GM12878 (cell line): Measurements from ENCODE around the gene PRRX1. TPM values are rescaled to one million over a fixed set of nuclear protein-coding genes. Genes with fewer than 3 reads are reported as not detected.

Source experiments
- ATAC-seq: fragments of 200-7000 bp; cut with Tn5 transposase; 3 replicates; pipeline ENCODE4 v1.9.1; 2020; ENCODE audit warnings: mild to moderate bottlenecking, moderate library complexity
- BruUV-seq: library from RNA; stranded (reverse); fragments of 400-500 nt; replicated peaks from 2 replicates; lab custom pipeline; 2021; lab: Mats Ljungman, UMichigan
- CTCF ChIA-PET: fragments of 300-600 bp; sonication (Branson Sonifier 250); formaldehyde crosslinking; extraction: SDS; loops from one replicate; lab custom pipeline; 2021; ENCODE audit warnings: inconsistent platforms; lab: Yijun Ruan, JAX
- POLR2A ChIA-PET: fragments of 350-600 bp; formaldehyde crosslinking; extraction: SDS; loops from one replicate; lab custom pipeline; 2021; ENCODE audit warnings: inconsistent platforms; lab: Charles Lee
- RAD21 ChIA-PET: fragments of 300-600 bp; sonication (Branson Sonifier 250); formaldehyde crosslinking; loops from one replicate; lab custom pipeline; 2023; ENCODE audit warnings: antibody characterized with exemption; ENCODE audit not compliant: unreplicated experiment; lab: Charles Lee
- SMC1A ChIA-PET: fragments of 300-600 bp; sonication (Branson Sonifier 250); formaldehyde crosslinking; loops from one replicate; lab custom pipeline; 2023; ENCODE audit not compliant: unreplicated experiment, uncharacterized antibody; lab: Charles Lee
- DNase-seq: peaks from one replicate; pipeline ENCODE4 v3.0.0-alpha.2; 2011; ENCODE audit warnings: low read depth, low spot score
- FAIRE-seq: peaks from 3 replicates; lab custom pipeline; 2011; peaks lifted over from hg19 to GRCh38; lab: Jason Lieb, UNC
- H2AFZ ChIP-seq: 2 replicates; pipeline ENCODE4 v1.6.0; 2011; ENCODE audit warnings: low read depth, low read length, control low read depth; ENCODE audit not compliant: control insufficient read depth
- H3K27ac ChIP-seq: 2 replicates; pipeline ENCODE4 v1.5.1; 2011; ENCODE audit warnings: control low read depth; ENCODE audit not compliant: control insufficient read depth, insufficient read depth
- H3K27me3 ChIP-seq, 2 experiments: replicated peaks in 1 of 2; 2 replicates each; pipeline versions ENCODE4 v1.6.0 to v1.6.1; 2011; ENCODE audit warnings: low read length in 1 of 2; ENCODE audit not compliant: control insufficient read depth in 2 of 2, insufficient read depth in 2 of 2
- H3K36me3 ChIP-seq, 2 experiments: 2 replicates each; pipeline ENCODE4 v1.5.1; 2011; ENCODE audit warnings: low read length in 1 of 2; ENCODE audit not compliant: control insufficient read depth in 2 of 2, insufficient read depth in 2 of 2
- H3K4me1 ChIP-seq: 2 replicates; pipeline ENCODE4 v1.6.1; 2011; ENCODE audit warnings: mild to moderate bottlenecking, low read length, moderate library complexity, mixed read lengths; ENCODE audit not compliant: control insufficient read depth, insufficient read depth
- H3K4me2 ChIP-seq: 2 replicates; pipeline ENCODE4 v1.6.0; 2011; ENCODE audit warnings: control low read depth; ENCODE audit not compliant: control insufficient read depth, insufficient read depth
- H3K4me3 ChIP-seq: fragments of 200-600 bp; sonication (generic); 2 replicates; pipeline ENCODE4 v1.5.1; 2016
- H3K79me2 ChIP-seq: 2 replicates; pipeline ENCODE4 v1.6.0; 2011; ENCODE audit warnings: low read length; ENCODE audit not compliant: control insufficient read depth, insufficient read depth
- H3K9ac ChIP-seq: 2 replicates; pipeline ENCODE4 v1.8.0; 2011; ENCODE audit warnings: low read length, control low read depth, mixed read lengths; ENCODE audit not compliant: control insufficient read depth, insufficient read depth
- H3K9me3 ChIP-seq: replicated peaks from 3 replicates; pipeline ENCODE4 v1.5.1; 2011; ENCODE audit warnings: mild to moderate bottlenecking, low read length; ENCODE audit not compliant: control insufficient read depth, insufficient read depth
- H4K20me1 ChIP-seq: 2 replicates; pipeline ENCODE4 v1.6.0; 2011; ENCODE audit not compliant: control insufficient read depth, insufficient read depth
- BACH1 ChIP-seq: fragments of 450-650 bp; IDR thresholded peaks from 2 replicates; pipeline ENCODE4 v1.6.1; 2017; ENCODE audit warnings: mild to moderate bottlenecking, borderline replicate concordance
- CREM ChIP-seq: IDR thresholded peaks from 2 replicates; pipeline ENCODE4 v1.6.1; 2014; ENCODE audit warnings: antibody characterized with exemption, low read depth
- FOXM1 ChIP-seq: IDR thresholded peaks from 2 replicates; pipeline ENCODE4 v1.6.1; 2012; ENCODE audit warnings: low read depth, mild to moderate bottlenecking, inconsistent platforms, low read length, moderate library complexity
- IKZF1 ChIP-seq: fragments of 450-650 bp; conservative IDR thresholded peaks from 2 replicates; pipeline ENCODE4 v1.6.1; 2017; ENCODE audit warnings: antibody characterized with exemption, mild to moderate bottlenecking
- IRF4 ChIP-seq: IDR thresholded peaks from 2 replicates; pipeline ENCODE4 v1.6.1; 2011; ENCODE audit warnings: low read depth, low read length
- KAT2A ChIP-seq: conservative IDR thresholded peaks from 2 replicates; pipeline ENCODE4 v1.6.1; 2011; ENCODE audit warnings: low read depth, low read length; ENCODE audit not compliant: control insufficient read depth
- KLF5 ChIP-seq: fragments of 450-650 bp; IDR thresholded peaks from 2 replicates; pipeline ENCODE4 v1.6.1; 2014; ENCODE audit warnings: mild to moderate bottlenecking; ENCODE audit not compliant: partially characterized antibody
- MYB ChIP-seq: fragments of 150-350 bp; IDR thresholded peaks from 2 replicates; pipeline ENCODE4 v1.6.1; 2014; ENCODE audit warnings: mild to moderate bottlenecking, low read depth, low read length, borderline replicate concordance
- NR2F1 ChIP-seq: fragments of 450-650 bp; conservative IDR thresholded peaks from 2 replicates; pipeline ENCODE4 v1.6.1; 2017; ENCODE audit warnings: mild to moderate bottlenecking
- RBBP5 ChIP-seq: fragments of 200-600 bp; sonication (generic); conservative IDR thresholded peaks from 2 replicates; pipeline ENCODE4 v1.6.1; 2016
- SMC3 ChIP-seq: IDR thresholded peaks from 2 replicates; pipeline ENCODE4 v1.6.1; 2011; ENCODE audit warnings: low read length, improper control_type of control experiment, borderline replicate concordance
- ZZZ3 ChIP-seq: IDR thresholded peaks from 2 replicates; pipeline ENCODE4 v1.6.1; 2011; ENCODE audit warnings: low read depth; ENCODE audit not compliant: control insufficient read depth, insufficient read length
- WGBS: methylation state at CpG from one replicate; pipeline ENCODE4 v1.1.6; 2016; ENCODE audit warnings: low lambda C conversion rate; ENCODE audit not compliant: insufficient replicate concordance, insufficient coverage; ENCODE audit errors: missing lambda C conversion rate; 5-methylcytosine and 5-hydroxymethylcytosine counted together
- in situ Hi-C: fragments of 300-500 bp; cut with MboI; formaldehyde crosslinking; loops from 9 replicates; pipeline ENCODE4 v1.14.3; 2018; ENCODE audit warnings: mixed read lengths
- intact Hi-C: fragments of 100-400 bp; cut with micrococcal nuclease; formaldehyde crosslinking; loops from one replicate; pipeline ENCODE4 v1.14.2; 2022; ENCODE audit not compliant: unreplicated experiment
- polyA plus RNA-seq, 11 experiments: library from polyadenylated mRNA; depleted of rRNA in 4 of 11; unstranded in 6 of 11; stranded (reverse) in 5 of 11; fragments of >200 nt; fragmentation: Nextera tagmentation in 4 of 11; fragmentation: Illumina TruSeq in 1 of 11; extraction: Ambion mirVana in 4 of 11; extraction: Trizol in 1 of 11; gene quantifications; 1 replicate in 1 of 11; 2 replicates in 10 of 11; pipeline versions ENCODE4 v1.2.1 to v1.2.3, GENCODE V29; 2011 to 2016; ENCODE audit warnings: inconsistent platforms in 2 of 11, missing spikeins in 2 of 11, low read depth in 1 of 11
- total RNA-seq, 4 experiments: library from RNA; depleted of rRNA in 3 of 4; stranded (reverse); fragments of >200 nt in 3 of 4; fragmentation: Illumina TruSeq in 1 of 4; extraction: Trizol in 1 of 4; gene quantifications; 2 replicates each; pipeline versions ENCODE4 v1.2.1 to v1.2.3, GENCODE V29; 2013 to 2021
- TF ChIP-seq, protein P1 (sequence below): fragments of 450-650 bp; IDR thresholded peaks from 2 replicates; pipeline ENCODE4 v1.6.1; 2016; ENCODE audit warnings: mild to moderate bottlenecking
- TF ChIP-seq, protein P2 (sequence below): IDR thresholded peaks from 2 replicates; pipeline ENCODE4 v1.6.1; 2012; ENCODE audit warnings: low read depth, low read length, improper control_type of control experiment
- TF ChIP-seq, protein P3 (sequence below): fragments of 450-650 bp; IDR thresholded peaks from 2 replicates; pipeline ENCODE4 v1.6.1; 2017; ENCODE audit warnings: borderline replicate concordance

Gene PRRX1
- total and polyA plus RNA-seq, 10 of the 15 experiments (the other 5 are each of a cell fraction or from before 2014, with no cell fraction given), result 0.42 to 64.6 (median 1.5) TPM

DNA sequence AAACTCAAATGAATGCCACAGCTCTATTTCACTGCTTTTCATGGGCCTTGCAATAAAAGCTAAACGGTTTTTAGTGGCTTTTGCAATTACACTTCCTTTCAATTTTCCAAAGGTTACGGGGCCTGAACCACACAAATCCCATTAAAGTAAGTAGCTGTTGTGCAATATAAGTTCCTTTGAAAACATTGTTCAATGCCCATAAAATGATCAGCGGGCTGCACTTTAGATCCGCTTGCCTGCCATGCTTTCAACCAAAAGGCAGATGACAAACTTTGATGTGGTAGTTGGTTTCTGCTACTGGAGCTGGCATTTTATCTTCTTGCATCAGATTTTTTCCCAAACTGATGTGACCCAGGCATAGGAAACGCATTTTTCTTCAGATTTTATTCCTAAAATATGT is 50.2 kb downstream of the PRRX1 start:
- 7% methylated on average over 5 of the region's 5 CpGs for WGBS
- RAD21 ChIA-PET, result interaction anchor here (1.4 kb wide), 1 partner anchor 16 kb away, joined by 3 read pairs; no protein-coding TSS in a partner anchor
- FAIRE-seq (no peak), DNase-seq (no peak), ATAC-seq (no peak)
- no peak overlapping the region for H3K4me3 ChIP-seq
- no peaks in the 10 kb centered on the region for H3K36me3 ChIP-seq
- in situ Hi-C loops (no loop called here), intact Hi-C loops (no loop called here)
- H3K27ac ChIP-seq, result no peak overlapping the region
- no peaks in the 10 kb centered on the region for H4K20me1 ChIP-seq
- SMC1A ChIA-PET, result interaction anchor here (0.6 to 2.1 kb wide), 5 partner anchors 10 to 51 kb away, joined by 3 to 7 read pairs (median 5); no protein-coding TSS in a partner anchor
- CTCF ChIA-PET, result interaction anchor here (1.1 to 7.0 kb wide), 4 partner anchors 12 to 32 kb away, joined by 3 to 53 read pairs (median 4); no protein-coding TSS in a partner anchor
- H2AFZ ChIP-seq, result no peak overlapping the region
- no peak overlapping the region for H3K9ac ChIP-seq
- no peaks in the 10 kb centered on the region for H3K9me3 ChIP-seq
- H3K27me3 ChIP-seq, result 0 out of 4 replicates have a peak, but pooled peaks cover 0 to 2% of the 10 kb centered on the region in 2 experiments
- no peak overlapping the region for H3K4me2 ChIP-seq
- no TSS peak for BruUV-seq
- POLR2A ChIA-PET, result no interaction called here
- H3K4me1 ChIP-seq, result no peaks in the 10 kb centered on the region
- no peaks in the 10 kb centered on the region for H3K79me2 ChIP-seq
- no peak for TF ChIP-seq IRF4
- TF ChIP-seq KLF5, result no peak
- no peak for TF ChIP-seq CREM
- no peak for TF ChIP-seq FOXM1
- TF ChIP-seq SMC3, result no peak
- TF ChIP-seq, protein P1, sequence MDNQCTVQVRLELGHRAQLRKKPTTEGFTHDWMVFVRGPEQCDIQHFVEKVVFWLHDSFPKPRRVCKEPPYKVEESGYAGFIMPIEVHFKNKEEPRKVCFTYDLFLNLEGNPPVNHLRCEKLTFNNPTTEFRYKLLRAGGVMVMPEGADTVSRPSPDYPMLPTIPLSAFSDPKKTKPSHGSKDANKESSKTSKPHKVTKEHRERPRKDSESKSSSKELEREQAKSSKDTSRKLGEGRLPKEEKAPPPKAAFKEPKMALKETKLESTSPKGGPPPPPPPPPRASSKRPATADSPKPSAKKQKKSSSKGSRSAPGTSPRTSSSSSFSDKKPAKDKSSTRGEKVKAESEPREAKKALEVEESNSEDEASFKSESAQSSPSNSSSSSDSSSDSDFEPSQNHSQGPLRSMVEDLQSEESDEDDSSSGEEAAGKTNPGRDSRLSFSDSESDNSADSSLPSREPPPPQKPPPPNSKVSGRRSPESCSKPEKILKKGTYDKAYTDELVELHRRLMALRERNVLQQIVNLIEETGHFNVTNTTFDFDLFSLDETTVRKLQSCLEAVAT, result no peak
- TF ChIP-seq IKZF1, result no peak
- TF ChIP-seq, protein P2, sequence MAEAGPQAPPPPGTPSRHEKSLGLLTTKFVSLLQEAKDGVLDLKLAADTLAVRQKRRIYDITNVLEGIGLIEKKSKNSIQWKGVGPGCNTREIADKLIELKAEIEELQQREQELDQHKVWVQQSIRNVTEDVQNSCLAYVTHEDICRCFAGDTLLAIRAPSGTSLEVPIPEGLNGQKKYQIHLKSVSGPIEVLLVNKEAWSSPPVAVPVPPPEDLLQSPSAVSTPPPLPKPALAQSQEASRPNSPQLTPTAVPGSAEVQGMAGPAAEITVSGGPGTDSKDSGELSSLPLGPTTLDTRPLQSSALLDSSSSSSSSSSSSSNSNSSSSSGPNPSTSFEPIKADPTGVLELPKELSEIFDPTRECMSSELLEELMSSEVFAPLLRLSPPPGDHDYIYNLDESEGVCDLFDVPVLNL, result no peak
- no peak for TF ChIP-seq KAT2A
- no peak for TF ChIP-seq NR2F1
- TF ChIP-seq RBBP5, result no peak
- TF ChIP-seq ZZZ3, result no peak
- TF ChIP-seq MYB, result no peak
- TF ChIP-seq BACH1, result no peak
- TF ChIP-seq, protein P3, sequence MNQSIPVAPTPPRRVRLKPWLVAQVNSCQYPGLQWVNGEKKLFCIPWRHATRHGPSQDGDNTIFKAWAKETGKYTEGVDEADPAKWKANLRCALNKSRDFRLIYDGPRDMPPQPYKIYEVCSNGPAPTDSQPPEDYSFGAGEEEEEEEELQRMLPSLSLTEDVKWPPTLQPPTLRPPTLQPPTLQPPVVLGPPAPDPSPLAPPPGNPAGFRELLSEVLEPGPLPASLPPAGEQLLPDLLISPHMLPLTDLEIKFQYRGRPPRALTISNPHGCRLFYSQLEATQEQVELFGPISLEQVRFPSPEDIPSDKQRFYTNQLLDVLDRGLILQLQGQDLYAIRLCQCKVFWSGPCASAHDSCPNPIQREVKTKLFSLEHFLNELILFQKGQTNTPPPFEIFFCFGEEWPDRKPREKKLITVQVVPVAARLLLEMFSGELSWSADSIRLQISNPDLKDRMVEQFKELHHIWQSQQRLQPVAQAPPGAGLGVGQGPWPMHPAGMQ, result no peak
- TF ChIP-seq, all 136 proteins: peak for 0
